Suprapubic skin (tissue), 4 donors: ENCODE data around the gene C1orf198. TPM values are rescaled to one million over a fixed set of nuclear protein-coding genes. Genes with fewer than 3 reads are reported as not detected.

Experiments
- DNase-seq, 2 donors: peaks; one replicate each; pipeline ENCODE4 v3.0.0-alpha.2; 2019; ENCODE audit warnings: low spot score in 2 of 2
- H3K27ac ChIP-seq: fragments of 200-600 bp; sonication (generic); one replicate; pipeline ENCODE4 v1.5.1; 2019
- H3K27me3 ChIP-seq: fragments of 200-600 bp; sonication (generic); one replicate; pipeline ENCODE4 v1.5.1; 2019
- H3K36me3 ChIP-seq: fragments of 200-600 bp; sonication (generic); one replicate; pipeline ENCODE4 v1.5.1; 2019
- H3K4me1 ChIP-seq: fragments of 200-600 bp; sonication (generic); one replicate; pipeline ENCODE4 v1.5.1; 2019
- H3K4me3 ChIP-seq: fragments of 200-600 bp; sonication (generic); one replicate; pipeline ENCODE4 v1.5.1; 2019; ENCODE audit warnings: mild to moderate bottlenecking
- H3K9me3 ChIP-seq: fragments of 200-600 bp; sonication (generic); one replicate; pipeline ENCODE4 v1.5.1; 2019
- CTCF ChIP-seq, 2 donors: fragments of 200-600 bp in 1 of 2; fragments of 450-650 bp in 1 of 2; sonication (generic) in 1 of 2; IDR thresholded peaks; one replicate each; pipeline ENCODE4 v1.5.1; 2016 to 2019; ENCODE audit warnings: antibody characterized with exemption in 2 of 2, mild to moderate bottlenecking in 1 of 2, moderate library complexity in 1 of 2
- EP300 ChIP-seq: sonication (generic); formaldehyde crosslinking; IDR thresholded peaks from one replicate; pipeline ENCODE4 v1.6.1; 2017; ENCODE audit warnings: antibody characterized with exemption
- POLR2A ChIP-seq, 2 donors: fragments of 450-650 bp; IDR thresholded peaks; one replicate each; pipeline ENCODE4 v1.6.1; 2017; ENCODE audit warnings: antibody characterized with exemption in 2 of 2, mild to moderate bottlenecking in 2 of 2, moderate library complexity in 2 of 2
- POLR2AphosphoS5 ChIP-seq, 3 donors: sonication (generic); formaldehyde crosslinking; IDR thresholded peaks; one replicate each; pipeline ENCODE4 v1.6.1; 2017; ENCODE audit warnings: antibody characterized with exemption in 3 of 3
- WGBS: methylation state at CpG from one replicate; pipeline ENCODE4 v1.1.5; 2018; 5-methylcytosine and 5-hydroxymethylcytosine counted together
- total RNA-seq, 4 donors: library from RNA; depleted of rRNA; stranded (reverse); fragments of >200 nt; gene quantifications; one replicate each; pipeline ENCODE4 v1.1.0, GENCODE V29; 2016

The C1orf198 gene
- total RNA-seq, 4 donors from 2014 or later, result 42.7 to 70.1 (median 52.5) TPM

- 90% methylated on average over 19 of the region's 19 CpGs for WGBS
- no peak for DNase-seq
- H3K27me3 ChIP-seq, result no peaks in the 10 kb centered on the region
- H3K4me1 ChIP-seq, result no peaks in the 10 kb centered on the region
- TF ChIP-seq EP300, result no peak
- TF ChIP-seq CTCF (IDR thresholded peaks at IDR 0.05), result no peak
- no peak for TF ChIP-seq POLR2AphosphoS5 (IDR thresholded peaks at IDR 0.05)
- H3K4me3 ChIP-seq, result no peak overlapping the region
- H3K27ac ChIP-seq, result no peak overlapping the region
- H3K9me3 ChIP-seq, result no peaks in the 10 kb centered on the region
- H3K36me3 ChIP-seq, result no peaks in the 10 kb centered on the region
Measured at GRCh38 chr1:230794871-230795605, 73.3 kb downstream of the C1orf198 start.

- Histone ChIP-seq H3K4me3 (no peak overlapping the region), H3K36me3 (no peaks in the 10 kb centered on the region), H3K27me3 (no peaks in the 10 kb centered on the region), H3K27ac (no peak overlapping the region), H3K9me3 (no peaks in the 10 kb centered on the region), H3K4me1 (no peaks in the 10 kb centered on the region)
- TF ChIP-seq POLR2AphosphoS5 (IDR thresholded peaks at IDR 0.05) (no peak), EP300 (no peak), CTCF (IDR thresholded peaks at IDR 0.05) (no peak)
- DNase-seq, result no peak
- 42% methylated on average over 5 of the region's 5 CpGs for WGBS
Measured at GRCh38 chr1:230794431-230794830, 73.9 kb downstream of the C1orf198 start.

GRCh38 chr1:230793463-230793745, 74.9 kb downstream of the C1orf198 start:
- no peak overlapping the region for H3K27ac ChIP-seq
- H3K4me3 ChIP-seq, result no peak overlapping the region
- H3K36me3 ChIP-seq, result no peaks in the 10 kb centered on the region
- WGBS, result 94% methylated on average over 9 of the region's 9 CpGs
- no peak for DNase-seq
- H3K4me1 ChIP-seq, result no peaks in the 10 kb centered on the region
- no peaks in the 10 kb centered on the region for H3K27me3 ChIP-seq
- TF ChIP-seq EP300 (no peak), CTCF (IDR thresholded peaks at IDR 0.05) (no peak)
- H3K9me3 ChIP-seq, result no peaks in the 10 kb centered on the region

- H3K27ac ChIP-seq, result no peak overlapping the region
- no peak overlapping the region for H3K4me3 ChIP-seq
- TF ChIP-seq POLR2A (IDR thresholded peaks at IDR 0.05), result no peak
- no peak for TF ChIP-seq EP300
- no peak for TF ChIP-seq CTCF (IDR thresholded peaks at IDR 0.05)
- TF ChIP-seq POLR2AphosphoS5 (IDR thresholded peaks at IDR 0.05), result no peak
- H3K36me3 ChIP-seq, result no peaks in the 10 kb centered on the region
- H3K9me3 ChIP-seq, result no peaks in the 10 kb centered on the region
- H3K27me3 ChIP-seq, result no peaks in the 10 kb centered on the region
- H3K4me1 ChIP-seq, result no peaks in the 10 kb centered on the region
- DNase-seq, result no peak
- WGBS, result 88% methylated on average over 13 of the region's 13 CpGs
Measured at GRCh38 chr1:230792691-230793462, 75.4 kb downstream of the C1orf198 start.

- whole genome bisulfite sequencing, result 77% methylated on average over 5 of the region's 5 CpGs
- Histone ChIP-seq H3K9me3 (no peaks in the 10 kb centered on the region), H3K36me3 (no peaks in the 10 kb centered on the region), H3K27me3 (no peaks in the 10 kb centered on the region), H3K4me1 (no peaks in the 10 kb centered on the region), H3K4me3 (no peak overlapping the region), H3K27ac (no peak overlapping the region)
- TF ChIP-seq POLR2AphosphoS5 (IDR thresholded peaks at IDR 0.05), result no peak
- no peak for DNase-seq
Measured at GRCh38 chr1:230791986-230792564, 76.2 kb downstream of the C1orf198 start.
